Lung (tissue), 12 donors: ENCODE results near the gene MALT1. TPM values are rescaled to one million over a fixed set of nuclear protein-coding genes. Genes with fewer than 3 reads are reported as not detected.

Experiments used
- ATAC-seq: fragments of 200-7000 bp; cut with Tn5 transposase; one replicate; pipeline ENCODE4 v1.9.1; 2020; ENCODE audit warnings: moderate number of reproducible peaks; ENCODE audit not compliant: insufficient read depth, low FRiP score
- DNase-seq, 3 donors: peaks; one replicate each; pipeline ENCODE4 v3.0.0-alpha.2; 2013 to 2017
- H3K27ac ChIP-seq, 2 donors: one replicate each; pipeline ENCODE4 v1.5.1; 2013; ENCODE audit warnings: mild to moderate bottlenecking in 2 of 2, moderate library complexity in 2 of 2, control low read depth in 1 of 2, inconsistent platforms in 1 of 2, low read depth in 1 of 2, low read length in 1 of 2
- H3K27me3 ChIP-seq, 3 donors: one replicate each; pipeline ENCODE4 v1.5.1; 2013; ENCODE audit warnings: low read length in 2 of 3; ENCODE audit not compliant: control insufficient read depth in 3 of 3, insufficient read depth in 3 of 3
- H3K36me3 ChIP-seq, 4 donors: one replicate each; pipeline ENCODE4 v1.5.1; 2013; ENCODE audit warnings: low read length in 4 of 4, mild to moderate bottlenecking in 1 of 4, moderate library complexity in 1 of 4; ENCODE audit not compliant: control insufficient read depth in 4 of 4, insufficient read depth in 4 of 4
- H3K4me1 ChIP-seq, 5 donors: one replicate each; pipeline ENCODE4 v1.5.1; 2013; ENCODE audit warnings: low read length in 5 of 5, mild to moderate bottlenecking in 2 of 5, moderate library complexity in 1 of 5; ENCODE audit not compliant: control insufficient read depth in 5 of 5, insufficient read depth in 5 of 5
- H3K4me3 ChIP-seq: one replicate; pipeline ENCODE4 v1.5.1; 2013; ENCODE audit warnings: mild to moderate bottlenecking, control low read depth, moderate library complexity
- H3K9ac ChIP-seq, 2 donors: one replicate each; pipeline ENCODE4 v1.5.1; 2013; ENCODE audit warnings: low read length in 2 of 2, control low read depth in 1 of 2; ENCODE audit not compliant: insufficient read depth in 1 of 2
- H3K9me3 ChIP-seq, 4 donors: one replicate each; pipeline ENCODE4 v1.5.1; 2013; ENCODE audit warnings: low read length in 3 of 4, mild to moderate bottlenecking in 1 of 4, moderate library complexity in 1 of 4; ENCODE audit not compliant: control insufficient read depth in 4 of 4, insufficient read depth in 3 of 4
- WGBS, 2 donors: extraction: QIAGEN DNeasy Blood & Tissue Kit; methylation state at CpG; one replicate each; pipeline ENCODE4 v1.1.7; 2013; 5-methylcytosine and 5-hydroxymethylcytosine counted together
- polyA plus RNA-seq, 2 donors: library from polyadenylated mRNA; stranded (reverse); fragments of 200-250 nt; gene quantifications; one replicate each; pipeline ENCODE4 v1.2.1, GENCODE V29; 2013
- total RNA-seq, 2 donors: library from RNA; depleted of rRNA in 1 of 2; stranded (reverse); fragments of >200 nt in 1 of 2; gene quantifications; one replicate each; pipeline ENCODE4 v1.2.1, GENCODE V29; 2014 to 2021
- TF ChIP-seq, protein P1 (sequence below): IDR thresholded peaks from 2 replicates; pipeline ENCODE4 v1.5.1; 2012; ENCODE audit warnings: mild to moderate bottlenecking; ENCODE audit errors: control extremely low read depth, extremely low read depth
- donor health status: control.
- donor health status: control.
- donor health status: Bipolar disorder and iron deficiency.
- donor health status: healthy.
- donor health status: DM: yes; HTN: yes; CAD: no.

The MALT1 gene
- total and polyA plus RNA-seq, 4 donors = 6.1 to 35.6 (median 12.9) TPM

DNA sequence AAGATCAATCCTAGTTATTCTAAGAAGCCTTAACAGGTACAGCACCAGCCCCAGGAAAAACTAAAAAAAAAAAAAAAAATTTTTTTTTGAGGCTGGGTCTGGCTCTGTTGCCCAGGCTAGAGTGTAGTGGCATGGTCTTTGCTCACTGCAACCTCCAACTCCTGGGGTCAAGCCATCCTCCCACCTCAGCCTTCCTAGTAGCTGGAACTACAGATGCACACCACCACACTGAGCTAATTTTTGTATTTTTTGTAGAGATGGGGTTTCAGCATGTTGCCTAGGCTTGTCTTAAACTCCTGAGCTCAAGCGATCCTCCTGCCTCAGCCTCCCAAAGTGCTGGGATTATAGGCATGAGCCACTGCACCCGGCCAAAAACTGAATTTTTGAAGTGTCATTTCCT is 32.0 kb upstream of the MALT1 start:
- Histone ChIP-seq H3K27me3 (no peaks in the 10 kb centered on the region), H3K9ac (no peak overlapping the region), H3K9me3 (peaks cover 0 to 2% (median 0%) of the 10 kb centered on the region in 4 donors), H3K4me3 (no peak overlapping the region), H3K36me3 (no peaks in the 10 kb centered on the region), H3K27ac (no peak overlapping the region), H3K4me1 (no peaks in the 10 kb centered on the region)
- TF ChIP-seq, protein P1, sequence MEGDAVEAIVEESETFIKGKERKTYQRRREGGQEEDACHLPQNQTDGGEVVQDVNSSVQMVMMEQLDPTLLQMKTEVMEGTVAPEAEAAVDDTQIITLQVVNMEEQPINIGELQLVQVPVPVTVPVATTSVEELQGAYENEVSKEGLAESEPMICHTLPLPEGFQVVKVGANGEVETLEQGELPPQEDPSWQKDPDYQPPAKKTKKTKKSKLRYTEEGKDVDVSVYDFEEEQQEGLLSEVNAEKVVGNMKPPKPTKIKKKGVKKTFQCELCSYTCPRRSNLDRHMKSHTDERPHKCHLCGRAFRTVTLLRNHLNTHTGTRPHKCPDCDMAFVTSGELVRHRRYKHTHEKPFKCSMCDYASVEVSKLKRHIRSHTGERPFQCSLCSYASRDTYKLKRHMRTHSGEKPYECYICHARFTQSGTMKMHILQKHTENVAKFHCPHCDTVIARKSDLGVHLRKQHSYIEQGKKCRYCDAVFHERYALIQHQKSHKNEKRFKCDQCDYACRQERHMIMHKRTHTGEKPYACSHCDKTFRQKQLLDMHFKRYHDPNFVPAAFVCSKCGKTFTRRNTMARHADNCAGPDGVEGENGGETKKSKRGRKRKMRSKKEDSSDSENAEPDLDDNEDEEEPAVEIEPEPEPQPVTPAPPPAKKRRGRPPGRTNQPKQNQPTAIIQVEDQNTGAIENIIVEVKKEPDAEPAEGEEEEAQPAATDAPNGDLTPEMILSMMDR = no peak
- ATAC-seq (no peak), DNase-seq (no peak)
- 93 to 97% methylated on average over 2 of the region's 2 CpGs for WGBS, 2 donors

DNA sequence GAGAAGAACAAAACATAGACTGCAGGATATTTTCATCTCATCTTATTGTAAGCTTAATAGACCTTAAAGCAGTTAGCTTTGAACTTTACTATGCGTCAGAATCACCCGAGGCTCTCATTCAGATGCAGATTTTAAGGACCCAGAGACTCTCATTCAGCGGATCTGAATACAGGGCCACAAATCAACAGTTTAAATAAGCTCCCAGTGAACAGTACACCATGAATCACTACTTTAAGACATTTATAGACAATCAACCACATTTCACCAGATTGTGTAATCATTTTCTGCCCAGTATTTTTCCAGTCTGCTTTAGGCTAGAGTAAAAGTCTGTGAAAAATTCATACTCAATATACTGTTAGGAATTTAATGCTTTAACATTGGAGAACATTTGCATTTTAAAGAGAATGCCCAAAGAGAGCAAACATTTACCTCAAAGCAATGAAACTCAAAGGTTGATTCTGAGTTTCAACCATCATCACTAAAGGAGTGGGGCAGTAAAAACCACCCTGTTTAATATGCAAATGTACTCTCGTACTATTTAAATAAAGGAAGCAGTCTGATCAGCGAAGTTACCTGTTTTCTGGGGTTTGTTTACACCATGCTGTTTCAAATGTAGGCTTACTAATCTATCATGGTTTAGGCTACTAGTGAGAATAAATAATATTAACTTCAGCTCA is 31.4 kb upstream of the MALT1 start:
- H3K4me1 ChIP-seq = no peaks in the 10 kb centered on the region
- peaks cover 0 to 2% (median 0%) of the 10 kb centered on the region in 4 donors for H3K9me3 ChIP-seq
- WGBS, 2 donors = 68 to 81% methylated on average over 5 of the region's 5 CpGs
- DNase-seq (no peak), ATAC-seq (no peak)
- no peak overlapping the region for H3K9ac ChIP-seq
- no peaks in the 10 kb centered on the region for H3K27me3 ChIP-seq
- no peak overlapping the region for H3K27ac ChIP-seq
- no peak overlapping the region for H3K4me3 ChIP-seq
- TF ChIP-seq, protein P1 = no peak
- no peaks in the 10 kb centered on the region for H3K36me3 ChIP-seq

DNA sequence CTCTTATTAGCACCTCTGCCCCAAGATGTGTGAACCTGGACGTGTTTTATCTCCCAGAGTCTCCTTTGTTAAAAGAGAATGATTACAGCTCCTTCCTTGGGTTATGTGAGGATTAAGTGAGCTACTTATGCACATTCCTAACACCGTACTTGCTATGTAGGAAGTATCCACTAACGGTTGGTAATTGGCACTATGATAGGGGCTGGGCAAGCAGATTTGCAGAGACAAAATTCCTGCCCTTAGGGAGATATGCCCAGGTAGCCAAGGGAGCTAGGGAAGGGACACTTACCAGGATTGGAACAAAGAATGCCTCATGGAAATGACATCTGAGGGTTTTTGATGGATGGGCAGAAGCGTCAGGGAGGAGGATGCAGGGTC is 30.8 kb upstream of the MALT1 start:
- Histone ChIP-seq H3K9me3 (peaks cover 0 to 2% (median 0%) of the 10 kb centered on the region in 4 donors), H3K4me1 (no peaks in the 10 kb centered on the region), H3K36me3 (no peaks in the 10 kb centered on the region), H3K27ac (no peak overlapping the region), H3K27me3 (no peaks in the 10 kb centered on the region), H3K4me3 (no peak overlapping the region), H3K9ac (no peak overlapping the region)
- 71 to 81% methylated on average over 4 of the region's 4 CpGs for WGBS, 2 donors
- DNase-seq (no peak), ATAC-seq (no peak)
- TF ChIP-seq, protein P1 = no peak
